Motor neuron (in vitro differentiated cells): ENCODE results near the gene DLGAP4. TPM values are rescaled to one million over a fixed set of nuclear protein-coding genes. Genes with fewer than 3 reads are reported as not detected.
A peak's percentile ranks its signal among the peaks of the same experiment; 100 is the strongest.

Experiments used
- ATAC-seq, 8 experiments: fragments of 200-7000 bp; cut with Tn5 transposase; replicated peaks in 6 of 8; 2 replicates each; pipeline ENCODE4 v1.8.0; 2021; ENCODE audit warnings: mild to moderate bottlenecking in 8 of 8, moderate library complexity in 8 of 8
- H3K27ac ChIP-seq, 2 donors: fragments of 250-450 bp; sonication (Bioruptor Pico); 2 replicates each; pipeline ENCODE4 v1.9.0; 2021; ENCODE audit warnings: antibody characterized with exemption in 2 of 2, mild to moderate bottlenecking in 2 of 2, moderate library complexity in 1 of 2
- H3K4me1 ChIP-seq, 2 donors: fragments of 250-450 bp; sonication (Bioruptor Pico); replicated peaks in 1 of 2; 2 replicates each; pipeline ENCODE4 v1.6.1; 2021; ENCODE audit warnings: antibody characterized with exemption in 2 of 2, mild to moderate bottlenecking in 2 of 2, moderate library complexity in 1 of 2
- H3K4me3 ChIP-seq, 5 donors: fragments of 250-450 bp; sonication (Bioruptor Pico); 2 replicates each; pipeline ENCODE4 v1.9.0; 2021; ENCODE audit warnings: antibody characterized with exemption in 5 of 5, mild to moderate bottlenecking in 5 of 5, moderate library complexity in 4 of 5
- WGBS, 10 experiments: fragments of 450-650 bp; shearing (Covaris generic); methylation state at CpG; one replicate each; pipeline ENCODE4 v1.0.0; 2022; 5-methylcytosine and 5-hydroxymethylcytosine counted together
- in situ Hi-C, 9 experiments: fragments of 400-800 bp; cut with MboI; loops; one replicate each; pipeline ENCODE4 v1.15.0; 2021; ENCODE audit warnings: low sequenced_read_pairs in 9 of 9, low pct_unique_long_range_greater_than_20kb in 2 of 9; ENCODE audit not compliant: unreplicated experiment in 9 of 9
- total RNA-seq, 8 experiments: library from RNA; unstranded; fragments of 300-600 nt; gene quantifications; 2 replicates each; pipeline versions ENCODE4 v1.2.3 to v1.2.4, GENCODE V29; 2022

Gene DLGAP4
- total RNA-seq, 8 experiments from 2014 or later: 13.3 to 51.8 (median 40.0) TPM

- Histone ChIP-seq H3K4me3 (no peak overlapping the region), H3K27ac (no peak overlapping the region), H3K4me1 (peaks cover 6 to 8% of the 10 kb centered on the region in 2 donors)
- in situ Hi-C loops: no loop called here
- peak in 7 of 8 experiments; percentile 42 to 76 (median 68) for ATAC-seq
- 17 to 80% (median 20%) methylated on average over 1 to 4 of the region's 4 CpGs; no CpG with 5 or more reads in 7 of the 10 experiments for WGBS, 10 experiments
Measured at GRCh38 chr20:36344517-36345132, 38.5 kb downstream of the DLGAP4 start.

- Histone ChIP-seq H3K27ac (no peak overlapping the region), H3K4me1 (peaks cover 0 to 5% of the 10 kb centered on the region in 2 donors), H3K4me3 (no peak overlapping the region)
- no peak for ATAC-seq
- 0 to 100% (median 77%) methylated on average over 1 to 3 of the region's 3 CpGs; no CpG with 5 or more reads in 6 of the 10 experiments for WGBS, 10 experiments
- in situ Hi-C loops: no loop called here
Measured at GRCh38 chr20:36346256-36346655, 40.1 kb downstream of the DLGAP4 start.

GRCh38 chr20:36349384-36350170 lies 43.4 kb downstream of the DLGAP4 start:
- 32 to 100% (median 81%) methylated on average over 1 to 6 of the region's 16 CpGs; no CpG with 5 or more reads in 4 of the 10 experiments for WGBS, 10 experiments
- no peak for ATAC-seq
- Histone ChIP-seq H3K4me3 (no peak overlapping the region), H3K4me1 (peaks cover 6 to 8% of the 10 kb centered on the region in 2 donors), H3K27ac (no peak overlapping the region)
- in situ Hi-C loops: no loop called here

GRCh38 chr20:36350439-36350838 lies 44.3 kb downstream of the DLGAP4 start:
- in situ Hi-C loops: no loop called here
- H3K27ac ChIP-seq: no peak overlapping the region
- no peak for ATAC-seq
- WGBS, 10 experiments: 67 to 89% methylated on average over 1 of the region's 1 CpG; no CpG with 5 or more reads in 8 of the 10 experiments
- no peak overlapping the region for H3K4me3 ChIP-seq
- peaks cover 6 to 8% of the 10 kb centered on the region in 2 donors for H3K4me1 ChIP-seq

GRCh38 chr20:36351937-36352336 lies 45.8 kb downstream of the DLGAP4 start:
- WGBS, 10 experiments: 71 to 79% methylated on average over 2 to 5 of the region's 6 CpGs; no CpG with 5 or more reads in 8 of the 10 experiments
- in situ Hi-C loops: no loop called here
- no peak for ATAC-seq

GRCh38 chr20:36352843-36353553 lies 46.9 kb downstream of the DLGAP4 start:
- Histone ChIP-seq H3K4me3 (no peak overlapping the region), H3K4me1 (peaks cover 6 to 8% of the 10 kb centered on the region in 2 donors), H3K27ac (peak overlapping the region in 1 of 2 donors; percentile 59)
- 0 to 83% (median 50%) methylated on average over 1 to 4 of the region's 11 CpGs; no CpG with 5 or more reads in 3 of the 10 experiments for WGBS, 10 experiments
- ATAC-seq: peak in 5 of 8 experiments; percentile 82 to 96 (median 94)
- in situ Hi-C loops: no loop called here

More at GRCh38 chr20:36351937-36352336, 45.8 kb downstream of the DLGAP4 start:
- peaks cover 6 to 8% of the 10 kb centered on the region in 2 donors for H3K4me1 ChIP-seq
- H3K27ac ChIP-seq: no peak overlapping the region
- no peak overlapping the region for H3K4me3 ChIP-seq

- Histone ChIP-seq H3K4me1 (peaks cover 6 to 8% of the 10 kb centered on the region in 2 donors), H3K4me3 (no peak overlapping the region), H3K27ac (no peak overlapping the region)
- in situ Hi-C loops: no loop called here
- no peak for ATAC-seq
- 50 to 100% (median 80%) methylated on average over 1 to 4 of the region's 9 CpGs; no CpG with 5 or more reads in 7 of the 10 experiments for whole genome bisulfite sequencing, 10 experiments
Measured at GRCh38 chr20:36353740-36354139, 47.6 kb downstream of the DLGAP4 start.

- in situ Hi-C loops: no loop called here
- H3K27ac ChIP-seq: no peak overlapping the region
- WGBS, 10 experiments: 8 to 95% (median 79%) methylated on average over 1 to 5 of the region's 5 CpGs; no CpG with 5 or more reads in 1 of the 10 experiments
- peak in 1 of 8 experiments; percentile 32 for ATAC-seq
- H3K4me3 ChIP-seq: no peak overlapping the region
- peaks cover 6 to 8% of the 10 kb centered on the region in 2 donors for H3K4me1 ChIP-seq
Measured at GRCh38 chr20:36355469-36356171, 49.5 kb downstream of the DLGAP4 start.

- Histone ChIP-seq H3K27ac (no peak overlapping the region), H3K4me3 (no peak overlapping the region), H3K4me1 (no peaks in the 10 kb centered on the region)
- no peak for ATAC-seq
- in situ Hi-C loops: no loop called here
- 36 to 100% (median 90%) methylated on average over 2 to 7 of the region's 11 CpGs; no CpG with 5 or more reads in 3 of the 10 experiments for WGBS, 10 experiments
Measured at GRCh38 chr20:36359668-36360406, 53.7 kb downstream of the DLGAP4 start.

GRCh38 chr20:36360429-36360828 lies 54.3 kb downstream of the DLGAP4 start:
- H3K27ac ChIP-seq: no peak overlapping the region
- WGBS, 10 experiments: 80% methylated on average over 2 of the region's 10 CpGs; no CpG with 5 or more reads in 9 of the 10 experiments
- in situ Hi-C loops: no loop called here
- no peak overlapping the region for H3K4me3 ChIP-seq
- no peaks in the 10 kb centered on the region for H3K4me1 ChIP-seq
- no peak for ATAC-seq

GRCh38 chr20:36361406-36361805 lies 55.3 kb downstream of the DLGAP4 start:
- ATAC-seq: no peak
- in situ Hi-C loops: no loop called here
- Histone ChIP-seq H3K4me3 (no peak overlapping the region), H3K4me1 (no peaks in the 10 kb centered on the region), H3K27ac (no peak overlapping the region)
- 0 to 67% (median 29%) methylated on average over 1 to 6 of the region's 9 CpGs; no CpG with 5 or more reads in 3 of the 10 experiments for WGBS, 10 experiments

- ATAC-seq: no peak
- H3K4me3 ChIP-seq: no peak overlapping the region
- no peaks in the 10 kb centered on the region for H3K4me1 ChIP-seq
- WGBS, 10 experiments: 0 to 100% (median 80%) methylated on average over 1 to 3 of the region's 3 CpGs; no CpG with 5 or more reads in 1 of the 10 experiments
- in situ Hi-C loops: no loop called here
- no peak overlapping the region for H3K27ac ChIP-seq
Measured at GRCh38 chr20:36362261-36362660, 56.1 kb downstream of the DLGAP4 start.
